Liver (tissue), 3 donors: Measurements from ENCODE around the gene TMEM150A.

Experiments
- SP1 ChIP-seq: IDR thresholded peaks from 2 replicates; pipeline ENCODE4 v1.6.1; 2018; ENCODE audit warnings: antibody characterized with exemption, mild to moderate bottlenecking
- TF ChIP-seq, protein P1 (sequence below): fragments of 150-350 bp; IDR thresholded peaks from 2 replicates; pipeline ENCODE4 v1.5.1; 2017; ENCODE audit warnings: improper control_type of control experiment, low read depth, low read length; ENCODE audit not compliant: missing input control
- donor health status: healthy.
- donor health status: healthy.

DNA sequence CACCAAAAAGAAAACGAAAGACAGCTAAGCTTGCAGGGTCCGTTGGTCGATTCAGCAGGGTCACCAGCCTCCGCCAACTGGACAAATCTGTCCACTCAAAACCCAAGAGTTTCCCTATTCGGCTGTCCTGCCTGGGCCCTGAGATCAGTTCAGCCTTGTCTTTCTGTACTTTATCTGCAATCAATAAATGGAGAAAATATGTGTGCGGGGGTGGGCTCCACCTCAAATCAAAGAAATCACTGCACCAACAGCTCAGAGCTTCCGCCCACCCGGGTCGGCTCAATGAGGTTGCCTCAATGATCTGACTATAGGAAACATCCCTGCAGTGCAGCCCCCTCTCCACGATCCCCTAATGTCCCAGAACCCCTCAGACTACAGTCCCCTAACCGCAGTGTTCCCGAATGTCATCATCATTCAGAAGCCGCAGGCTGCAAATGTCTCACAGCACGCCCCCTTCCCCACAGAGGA, 41.7 kb downstream of the TMEM150A start:
- TF ChIP-seq, protein P1, sequence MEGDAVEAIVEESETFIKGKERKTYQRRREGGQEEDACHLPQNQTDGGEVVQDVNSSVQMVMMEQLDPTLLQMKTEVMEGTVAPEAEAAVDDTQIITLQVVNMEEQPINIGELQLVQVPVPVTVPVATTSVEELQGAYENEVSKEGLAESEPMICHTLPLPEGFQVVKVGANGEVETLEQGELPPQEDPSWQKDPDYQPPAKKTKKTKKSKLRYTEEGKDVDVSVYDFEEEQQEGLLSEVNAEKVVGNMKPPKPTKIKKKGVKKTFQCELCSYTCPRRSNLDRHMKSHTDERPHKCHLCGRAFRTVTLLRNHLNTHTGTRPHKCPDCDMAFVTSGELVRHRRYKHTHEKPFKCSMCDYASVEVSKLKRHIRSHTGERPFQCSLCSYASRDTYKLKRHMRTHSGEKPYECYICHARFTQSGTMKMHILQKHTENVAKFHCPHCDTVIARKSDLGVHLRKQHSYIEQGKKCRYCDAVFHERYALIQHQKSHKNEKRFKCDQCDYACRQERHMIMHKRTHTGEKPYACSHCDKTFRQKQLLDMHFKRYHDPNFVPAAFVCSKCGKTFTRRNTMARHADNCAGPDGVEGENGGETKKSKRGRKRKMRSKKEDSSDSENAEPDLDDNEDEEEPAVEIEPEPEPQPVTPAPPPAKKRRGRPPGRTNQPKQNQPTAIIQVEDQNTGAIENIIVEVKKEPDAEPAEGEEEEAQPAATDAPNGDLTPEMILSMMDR: no peak
- TF ChIP-seq SP1: no peak
